Right renal cortex interstitium (tissue), 3 donors: ENCODE data around the gene CBLN2. TPM values are rescaled to one million over a fixed set of nuclear protein-coding genes. Genes with fewer than 3 reads are reported as not detected.

Source experiments
- DNase-seq, 3 donors: peaks; one replicate each; pipeline ENCODE4 v3.0.0-alpha.2; 2013; ENCODE audit warnings: low read depth in 3 of 3, low spot score in 2 of 3
- polyA plus RNA-seq, 3 donors: library from polyadenylated mRNA; unstranded; fragments of 120-200 nt; gene quantifications; one replicate each; pipeline ENCODE4 v1.2.1, GENCODE V29; 2013; ENCODE audit not compliant: insufficient read length in 3 of 3

CBLN2 gene
- 10 to 100 TPM in 1 of 3 donors, 1 to 10 TPM in 2; 8.0 to 10.1 (median 9.4) TPM for polyA plus RNA-seq

GRCh38 chr18:72544092-72544886 is at the start of gene CBLN2:
CBLN2 (minus strand) TSS chr18:72544342; CDS start chr18:72542160, 2,182 bp downstream.
- peak in 2 of 3 donors; percentile 29 to 55 for DNase-seq

DNA sequence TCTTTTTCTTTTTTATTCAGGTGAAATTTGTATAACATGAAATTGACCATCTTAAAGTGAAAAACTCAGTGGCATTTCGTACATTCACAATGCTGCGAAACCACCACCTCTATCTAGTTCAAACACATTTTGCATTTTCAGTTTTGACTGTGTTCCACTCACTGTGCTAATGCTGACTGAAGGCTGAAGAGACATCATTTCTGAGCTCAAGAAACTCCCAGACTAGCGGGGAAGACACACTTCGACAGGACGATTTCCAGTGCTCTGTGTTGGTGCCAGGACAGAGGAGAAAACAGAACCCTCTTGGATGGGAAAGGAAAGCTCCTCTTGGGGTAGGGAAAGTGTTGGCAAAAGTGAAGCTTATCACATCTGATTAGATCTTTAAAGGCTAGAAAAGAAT is 44.2 kb upstream of the CBLN2 start:
- DNase-seq = no peak

DNA sequence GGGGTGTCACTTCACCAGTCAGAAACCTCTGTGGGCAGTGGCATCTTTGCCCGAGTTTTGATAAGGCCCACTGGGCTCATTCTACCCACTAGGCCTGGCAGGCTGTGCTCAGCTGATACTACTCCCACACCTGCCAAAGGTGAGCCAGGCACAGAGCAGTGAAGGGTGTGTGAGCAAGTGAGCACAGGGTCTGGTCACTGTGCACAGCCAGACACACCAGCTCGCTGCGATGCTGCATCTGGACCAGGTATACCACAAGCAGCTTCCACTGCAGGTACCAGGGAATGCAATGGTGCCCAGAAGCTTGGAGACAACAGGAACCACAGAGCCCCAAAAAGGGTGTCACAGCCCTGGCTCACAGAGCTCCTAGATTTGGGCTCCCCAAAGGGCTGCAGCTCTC is 40.6 kb upstream of the CBLN2 start:
- no peak for DNase-seq

DNA sequence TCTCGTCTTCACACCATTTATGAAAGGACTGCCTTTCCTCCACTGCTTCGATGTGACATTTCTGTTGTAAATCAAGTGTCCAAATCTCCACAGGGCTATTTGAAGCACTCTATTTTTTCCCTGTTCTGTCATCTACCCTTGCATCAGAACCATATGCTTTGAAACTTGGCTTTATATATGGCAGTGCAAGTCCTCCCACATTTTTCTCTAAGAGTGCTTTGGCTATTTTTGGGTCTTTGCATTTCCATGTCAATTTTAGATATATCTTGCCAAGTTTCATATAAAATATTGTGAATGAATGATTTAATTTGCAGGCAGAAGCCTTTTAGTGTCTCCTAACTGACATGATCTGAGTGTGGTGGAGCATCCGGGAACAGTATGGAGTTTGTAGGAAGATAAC is 37.8 kb upstream of the CBLN2 start:
- no peak for DNase-seq

DNA sequence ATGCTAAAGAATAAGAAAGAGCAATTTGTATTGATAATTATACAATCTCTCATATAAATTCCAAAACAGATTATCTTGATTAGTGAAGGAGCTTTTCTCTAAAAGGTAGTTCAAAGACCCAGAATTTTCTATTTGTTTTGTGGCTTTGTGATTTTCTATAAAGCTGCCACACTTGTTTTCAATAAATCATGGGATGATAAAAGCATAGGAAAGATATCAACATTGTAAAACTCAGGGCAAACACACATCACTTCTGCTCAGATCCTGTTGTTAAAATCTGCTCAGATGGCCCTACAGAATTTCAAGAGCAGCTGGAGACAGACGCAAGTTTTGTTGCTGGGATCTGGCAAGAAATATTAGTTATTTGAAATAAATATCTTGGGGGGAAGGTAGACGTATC is 28.8 kb upstream of the CBLN2 start:
- no peak for DNase-seq

DNA sequence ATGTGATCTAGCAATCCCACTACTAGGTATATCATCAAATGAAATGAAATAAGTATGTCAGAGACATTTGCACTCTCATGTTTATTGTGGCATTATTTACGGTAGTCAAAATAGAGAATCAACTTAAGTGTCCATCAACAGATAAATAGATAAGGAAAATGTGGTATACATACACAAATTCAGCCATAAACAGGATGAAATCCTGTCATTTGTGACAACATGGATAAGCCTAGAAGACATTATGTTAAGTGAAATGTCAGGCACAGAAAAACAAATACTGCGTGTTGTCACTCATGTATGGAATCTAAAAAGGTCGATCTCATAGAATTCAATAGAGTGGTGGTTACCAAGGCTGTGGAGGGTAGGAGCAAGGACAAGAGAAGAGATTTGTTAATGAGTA is 22.1 kb upstream of the CBLN2 start:
- no peak for DNase-seq

- DNase-seq = no peak
Measured at GRCh38 chr18:72555968-72556367, 11.8 kb upstream of the CBLN2 start.

GRCh38 chr18:72555101-72555500 is 11.0 kb upstream of the CBLN2 start:
- no peak for DNase-seq

- DNase-seq = no peak
Measured at GRCh38 chr18:72543357-72544055, 636 bp downstream of the CBLN2 start.

GRCh38 chr18:72542984-72543356 is 1.2 kb downstream of the CBLN2 start:
- no peak for DNase-seq

GRCh38 chr18:72542342-72542741 is 1.8 kb downstream of the CBLN2 start:
- no peak for DNase-seq

DNA sequence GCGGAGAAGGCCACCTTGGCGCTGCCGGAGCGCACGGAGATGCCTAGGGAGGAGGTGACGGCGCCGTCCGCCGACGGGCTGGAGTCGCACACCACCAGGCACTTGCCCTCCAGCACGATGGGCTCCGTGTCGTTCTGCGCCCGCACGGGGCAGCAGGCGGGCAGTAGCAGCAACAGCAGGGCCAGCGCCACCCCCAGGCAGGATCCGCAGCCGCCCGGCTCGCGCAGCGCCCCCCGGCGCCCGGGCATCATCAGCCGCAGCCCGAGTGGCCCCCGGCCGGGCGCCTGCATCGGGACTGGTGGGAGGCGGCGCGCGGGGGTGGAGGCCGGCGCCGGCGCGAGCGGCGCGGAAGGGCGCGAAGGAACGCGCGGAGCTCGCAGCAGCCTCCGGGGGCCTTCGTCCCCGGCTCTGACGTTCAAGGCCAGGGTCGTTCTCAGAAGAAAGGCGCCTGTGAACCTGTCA is 2.2 kb downstream of the CBLN2 start:
- no peak for DNase-seq

DNA sequence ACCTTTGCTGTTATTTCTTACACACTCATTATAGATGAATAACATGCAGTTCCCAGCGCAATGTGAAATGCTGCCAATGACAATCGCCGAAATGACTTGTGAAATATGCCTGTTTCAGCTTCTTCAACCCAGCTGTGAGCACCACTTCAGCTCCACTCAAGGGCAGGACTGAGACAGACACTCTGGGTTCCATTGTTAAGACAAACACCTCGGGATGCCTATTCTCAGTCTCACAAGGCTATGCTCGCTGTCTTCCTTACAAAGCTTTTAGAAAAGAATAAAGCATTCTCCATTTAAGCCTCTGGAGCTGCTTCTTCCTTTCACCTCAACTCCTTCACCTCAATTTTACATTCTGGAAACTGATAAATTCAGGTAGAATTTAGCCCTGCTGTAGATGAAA is 4.2 kb downstream of the CBLN2 start:
- DNase-seq = no peak

DNA sequence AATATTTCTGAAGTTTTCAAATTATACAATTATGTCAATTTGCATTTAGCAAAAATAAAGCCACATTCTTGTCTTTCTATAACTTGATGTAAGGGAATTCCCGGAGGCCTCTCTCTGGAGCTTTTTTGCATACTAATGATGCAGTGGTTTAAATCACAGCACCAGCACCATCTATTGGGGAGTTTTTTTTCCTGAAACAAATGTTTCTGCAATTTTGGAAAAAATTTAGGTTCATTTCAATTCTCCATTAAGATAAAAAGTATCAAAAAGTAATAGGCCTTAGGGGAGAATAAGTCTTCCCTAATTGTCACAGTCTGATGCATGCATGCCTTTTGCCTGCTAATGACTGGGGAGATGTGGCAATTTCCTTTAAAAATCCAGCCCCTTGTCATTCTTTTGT is 13.5 kb downstream of the CBLN2 start:
- no peak for DNase-seq

DNA sequence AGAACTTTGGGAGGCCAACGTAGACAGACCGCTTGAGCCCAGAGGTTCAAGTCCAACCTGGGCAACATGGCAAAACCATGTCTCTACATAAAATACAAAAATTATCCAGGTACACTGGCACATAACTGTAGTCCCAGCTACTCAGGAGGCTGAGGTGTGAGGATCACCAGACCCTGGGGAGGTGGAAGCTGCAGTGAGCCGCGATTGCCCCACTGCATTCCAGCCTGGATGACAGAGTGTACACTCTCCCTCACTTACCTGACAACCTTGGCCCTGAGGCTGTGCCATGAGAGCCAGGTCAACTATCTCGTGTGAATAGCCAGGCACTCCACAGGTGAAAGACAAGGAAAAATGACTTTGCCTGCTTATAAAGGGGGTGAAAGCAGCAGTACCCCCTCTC is 39.3 kb downstream of the CBLN2 start:
- no peak for DNase-seq

DNA sequence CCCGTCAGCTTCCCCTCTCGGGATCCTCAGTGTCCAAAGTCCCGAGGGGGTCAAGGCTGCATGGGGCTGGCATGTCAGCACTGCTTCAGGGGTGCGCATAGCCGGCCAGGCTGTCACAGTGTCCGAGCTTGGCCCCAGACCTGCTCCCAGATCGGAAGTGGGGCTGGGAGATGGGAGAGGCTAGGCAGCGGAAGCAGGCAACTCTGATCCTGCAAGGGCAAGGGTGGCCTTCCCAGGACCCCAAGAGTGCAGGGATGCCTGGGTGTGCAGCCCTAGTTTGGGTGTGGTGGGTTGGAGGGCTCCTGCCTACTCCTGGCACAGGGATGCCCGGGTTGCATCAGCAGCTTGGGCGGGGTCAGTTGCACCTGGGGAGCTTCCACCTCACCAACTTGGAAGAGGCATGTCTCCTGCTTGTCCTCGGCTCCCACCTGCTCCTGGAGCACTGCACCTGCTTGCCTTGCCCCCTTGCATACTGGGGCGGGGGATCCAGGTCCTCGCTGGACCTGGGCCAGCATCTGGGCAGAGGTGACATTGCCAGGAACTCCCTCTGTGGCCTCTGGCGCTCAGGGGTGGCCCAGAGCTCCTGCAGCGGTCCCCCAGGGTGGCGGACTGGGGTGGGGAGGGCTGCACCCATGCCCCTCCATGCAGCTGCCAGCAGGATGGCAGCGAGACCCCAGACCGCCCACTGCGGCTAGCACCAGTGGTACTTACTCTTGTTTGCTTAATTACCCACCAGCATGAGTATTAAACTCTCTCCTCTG is 41.3 kb downstream of the CBLN2 start:
- DNase-seq = no peak

- no peak for DNase-seq
Measured at GRCh38 chr18:72492497-72492896, 51.6 kb downstream of the CBLN2 start.
